HepG2 (cell line): Measurements from ENCODE around the gene MT1A. TPM values are rescaled to one million over a fixed set of nuclear protein-coding genes. Genes with fewer than 3 reads are reported as not detected.
A peak's percentile ranks its signal among the peaks of the same experiment; 100 is the strongest.

Experiments
- ATAC-seq: fragments of 200-7000 bp; cut with Tn5 transposase; 3 replicates; pipeline ENCODE4 v1.9.1; 2020; ENCODE audit warnings: mild to moderate bottlenecking, moderate library complexity
- BruUV-seq: library from RNA; stranded (reverse); fragments of 400-500 nt; replicated peaks from 2 replicates; lab custom pipeline; 2021; lab: Mats Ljungman, UMichigan
- CTCF ChIA-PET: fragments of 300-600 bp; formaldehyde crosslinking; extraction: SDS; loops from one replicate; lab custom pipeline; 2021; ENCODE audit warnings: low total read pairs, inconsistent platforms, low intra/inter-chr PET ratio; lab: Yijun Ruan, JAX
- POLR2A ChIA-PET: fragments of 350-600 bp; sonication (Branson Sonifier 250); formaldehyde crosslinking; loops from one replicate; lab custom pipeline; 2020; ENCODE audit warnings: antibody characterized with exemption, inconsistent platforms; lab: Yijun Ruan, JAX
- DNase-seq: peaks from one replicate; pipeline ENCODE4 v3.0.0-alpha.2; 2015; ENCODE audit warnings: low spot score
- FAIRE-seq: peaks from 3 replicates; lab custom pipeline; 2011; peaks lifted over from hg19 to GRCh38; lab: Jason Lieb, UNC
- H2AFZ ChIP-seq: one replicate; pipeline ENCODE4 v1.6.1; 2011; ENCODE audit warnings: low read length, inconsistent platforms
- H3K27ac ChIP-seq: fragments of 300-600 bp; 3 replicates; pipeline ENCODE4 v1.8.0; 2011; ENCODE audit warnings: mixed run types, mild to moderate bottlenecking, mixed read lengths, low read length, inconsistent platforms; ENCODE audit not compliant: insufficient read depth; ENCODE audit errors: extremely low read length
- H3K27me3 ChIP-seq, 2 experiments: fragments of 200-600 bp in 1 of 2; 2 replicates in 1 of 2; 3 replicates in 1 of 2; pipeline versions ENCODE4 v1.6.0 to v1.8.0; 2011; ENCODE audit warnings: low read length in 2 of 2, mild to moderate bottlenecking in 2 of 2, moderate library complexity in 2 of 2, inconsistent platforms in 1 of 2; ENCODE audit not compliant: insufficient read depth in 2 of 2, control insufficient read depth in 1 of 2
- H3K36me3 ChIP-seq, 2 experiments: fragments of 200-600 bp in 1 of 2; replicated peaks in 1 of 2; 2 replicates in 1 of 2; 3 replicates in 1 of 2; pipeline versions ENCODE4 v1.5.1 to v1.8.0; 2011; ENCODE audit warnings: low read length in 2 of 2, inconsistent platforms in 1 of 2; ENCODE audit not compliant: insufficient read depth in 2 of 2, control insufficient read depth in 1 of 2
- H3K4me1 ChIP-seq: 2 replicates; pipeline ENCODE4 v1.5.1; 2012; ENCODE audit warnings: low read length, inconsistent platforms; ENCODE audit not compliant: insufficient read depth
- H3K4me2 ChIP-seq: 2 replicates; pipeline ENCODE4 v1.6.0; 2011; ENCODE audit warnings: low read depth, low read length, inconsistent platforms
- H3K4me3 ChIP-seq, 3 experiments: fragments of 200-600 bp in 1 of 3; sonication (generic), shearing (Covaris generic) in 1 of 3; replicated peaks in 1 of 3; 2 replicates each; pipeline ENCODE4 v1.5.1; 2011 to 2016; ENCODE audit warnings: low read length in 3 of 3, inconsistent platforms in 2 of 3, low read depth in 2 of 3, mild to moderate bottlenecking in 2 of 3, control low read depth in 1 of 3, mixed read lengths in 1 of 3; ENCODE audit not compliant: insufficient read depth in 1 of 3
- H3K79me2 ChIP-seq: one replicate; pipeline ENCODE4 v1.6.1; 2011; ENCODE audit warnings: low read length, inconsistent platforms; ENCODE audit not compliant: insufficient read depth
- H3K9ac ChIP-seq: 2 replicates; pipeline ENCODE4 v1.6.0; 2011; ENCODE audit warnings: mild to moderate bottlenecking, low read depth, low read length, inconsistent platforms; ENCODE audit not compliant: insufficient read depth
- H3K9me3 ChIP-seq: 2 replicates; pipeline ENCODE4 v1.5.1; 2012; ENCODE audit warnings: mild to moderate bottlenecking, low read length
- H4K20me1 ChIP-seq: 2 replicates; pipeline ENCODE4 v1.6.0; 2011; ENCODE audit warnings: inconsistent platforms, mild to moderate bottlenecking, low read length, moderate library complexity; ENCODE audit not compliant: insufficient read depth
- ATF7 ChIP-seq, 2 experiments: fragments of 450-650 bp in 1 of 2; sonication (generic) in 1 of 2; formaldehyde crosslinking in 1 of 2; IDR thresholded peaks; 2 replicates each; pipeline versions ENCODE4 v1.4.0 to v1.6.1; 2016 to 2020; ENCODE audit warnings: antibody characterized with exemption in 1 of 2, mild to moderate bottlenecking in 1 of 2, missing genetic modification reagents in 1 of 2
- BRD4 ChIP-seq: sonication (generic); formaldehyde crosslinking; IDR thresholded peaks from 2 replicates; pipeline ENCODE4 v1.4.0; 2020; ENCODE audit warnings: missing genetic modification reagents
- HNF4G ChIP-seq, 2 experiments: sonication (generic) in 1 of 2; formaldehyde crosslinking in 1 of 2; IDR thresholded peaks; 2 replicates each; pipeline versions ENCODE4 v1.4.0 to v1.6.1; 2011 to 2020; ENCODE audit warnings: borderline replicate concordance in 2 of 2, low read depth in 2 of 2, mild to moderate bottlenecking in 2 of 2, low read length in 1 of 2, missing genetic modification reagents in 1 of 2, moderate library complexity in 1 of 2
- IRF2 ChIP-seq: IDR thresholded peaks from 2 replicates; pipeline ENCODE4 v1.6.1; 2018; ENCODE audit warnings: missing genetic modification reagents, missing compliant biosample characterization
- JUND ChIP-seq: sonication (generic); formaldehyde crosslinking; IDR thresholded peaks from 2 replicates; pipeline ENCODE4 v1.8.0; 2022; ENCODE audit warnings: mild to moderate bottlenecking, missing genetic modification reagents
- MIER2 ChIP-seq: IDR thresholded peaks from 2 replicates; pipeline ENCODE4 v1.6.1; 2016; ENCODE audit warnings: missing biosample characterization, missing genetic modification reagents
- PHF8 ChIP-seq: sonication (generic); formaldehyde crosslinking; IDR thresholded peaks from 2 replicates; pipeline ENCODE4 v1.5.0; 2020; ENCODE audit warnings: missing genetic modification reagents
- POLR2G ChIP-seq: fragments of 200-400 bp; formaldehyde crosslinking; IDR thresholded peaks from 2 replicates; pipeline ENCODE4 v1.6.1; 2018; ENCODE audit warnings: mild to moderate bottlenecking, low read depth, low read length, moderate library complexity
- TMF1 ChIP-seq: sonication (generic); formaldehyde crosslinking; IDR thresholded peaks from 2 replicates; pipeline ENCODE4 v1.8.1; 2022; ENCODE audit warnings: low read depth, missing genetic modification reagents
- U2AF1 ChIP-seq: fragments of 200-400 bp; formaldehyde crosslinking; optimal IDR thresholded peaks from 2 replicates; pipeline ENCODE3; 2017; ENCODE audit warnings: mild to moderate bottlenecking, low read depth, low read length
- ZNF121 ChIP-seq: sonication (generic); formaldehyde crosslinking; IDR thresholded peaks from 2 replicates; pipeline ENCODE4 v1.5.0; 2020; ENCODE audit warnings: mild to moderate bottlenecking, missing genetic modification reagents
- ZNF616 ChIP-seq: sonication (generic); formaldehyde crosslinking; IDR thresholded peaks from 2 replicates; pipeline ENCODE4 v1.5.0; 2020; ENCODE audit warnings: low read depth, mild to moderate bottlenecking, missing genetic modification reagents
- ZNF660 ChIP-seq: sonication (generic); formaldehyde crosslinking; IDR thresholded peaks from 2 replicates; pipeline ENCODE4 v1.5.1; 2020; ENCODE audit warnings: mild to moderate bottlenecking, low read depth, missing genetic modification reagents, borderline replicate concordance
- WGBS: methylation state at CpG from one replicate; pipeline ENCODE4 v1.1.6; 2017; ENCODE audit warnings: low lambda C conversion rate; 5-methylcytosine and 5-hydroxymethylcytosine counted together
- in situ Hi-C: cut with HindIII; loops from 2 replicates; pipeline ENCODE4 v1.10.0; 2017; ENCODE audit warnings: low pct_unique_long_range_greater_than_20kb; ENCODE audit not compliant: extremely low pct_ligation_motif_present
- intact Hi-C: fragments of 100-400 bp; cut with micrococcal nuclease; formaldehyde crosslinking; loops from one replicate; pipeline ENCODE4 v1.10.0; 2022; ENCODE audit not compliant: unreplicated experiment
- polyA plus RNA-seq, 8 experiments: library from polyadenylated mRNA; depleted of rRNA in 3 of 8; stranded (reverse) in 7 of 8; unstranded in 1 of 8; fragments of >200 nt; fragmentation: Illumina TruSeq in 4 of 8; extraction: Trizol in 4 of 8; gene quantifications; 2 replicates each; pipeline versions ENCODE4 v1.2.1 to v1.2.3, GENCODE V29; 2011 to 2016; ENCODE audit warnings: low read depth in 4 of 8, missing spikeins in 1 of 8, mixed read lengths in 1 of 8; ENCODE audit not compliant: insufficient read depth in 1 of 8
- total RNA-seq, 5 experiments: library from RNA; depleted of rRNA; stranded (reverse); fragments of >200 nt; fragmentation: Illumina TruSeq; extraction: Trizol; gene quantifications; 2 replicates each; pipeline ENCODE4 v1.2.3, GENCODE V29; 2016; ENCODE audit warnings: low read depth in 1 of 5
- TF ChIP-seq, protein P1 (sequence below): sonication (generic); formaldehyde crosslinking; IDR thresholded peaks from 2 replicates; pipeline ENCODE4 v1.4.0; 2020; ENCODE audit warnings: missing genetic modification reagents
- TF ChIP-seq, protein P2 (sequence below): sonication (generic); formaldehyde crosslinking; IDR thresholded peaks from 2 replicates; pipeline ENCODE4 v1.4.0; 2020; ENCODE audit warnings: missing genetic modification reagents, mild to moderate bottlenecking, borderline replicate concordance
- TF ChIP-seq, protein P3 (sequence below): sonication (generic); formaldehyde crosslinking; IDR thresholded peaks from 2 replicates; pipeline ENCODE4 v1.5.1; 2020; ENCODE audit warnings: missing genetic modification reagents, mild to moderate bottlenecking, borderline replicate concordance

The MT1A gene
- total and polyA plus RNA-seq, 2 of the 13 experiments (the other 11 are each of a cell fraction or from before 2014, with no cell fraction given), result 8.3 to 10.4 TPM

DNA sequence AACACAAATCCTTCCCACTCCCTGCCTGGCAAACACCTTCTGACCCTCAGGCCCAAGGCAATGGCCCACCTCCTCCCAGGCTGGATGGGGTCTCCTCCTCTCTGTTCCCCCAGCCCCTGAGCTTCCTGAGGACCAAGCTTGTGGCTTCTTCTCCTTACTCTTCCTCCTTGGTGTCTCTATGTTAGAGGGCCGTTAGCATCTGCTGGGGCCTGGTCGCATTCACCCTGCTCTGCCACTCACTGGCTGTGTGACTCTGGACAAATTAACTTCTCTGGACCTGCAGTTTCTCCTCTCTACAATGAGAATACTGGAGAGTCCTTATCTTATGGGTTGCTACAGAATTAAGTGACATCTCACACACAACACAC, 30.8 kb upstream of the MT1A start:
- peak overlapping the region; percentile 79 for H3K9ac ChIP-seq
- no peak for TF ChIP-seq ATF7 (IDR thresholded peaks at IDR 0.05)
- TF ChIP-seq ATF7 (CRISPR knock-in tag; IDR thresholded peaks at IDR 0.05), result no peak
- peak; percentile 22; the same call in 1 of the 2 replicates for TF ChIP-seq PHF8
- TF ChIP-seq IRF2 (CRISPR knock-in tag), result no peak
- TF ChIP-seq, protein P1, sequence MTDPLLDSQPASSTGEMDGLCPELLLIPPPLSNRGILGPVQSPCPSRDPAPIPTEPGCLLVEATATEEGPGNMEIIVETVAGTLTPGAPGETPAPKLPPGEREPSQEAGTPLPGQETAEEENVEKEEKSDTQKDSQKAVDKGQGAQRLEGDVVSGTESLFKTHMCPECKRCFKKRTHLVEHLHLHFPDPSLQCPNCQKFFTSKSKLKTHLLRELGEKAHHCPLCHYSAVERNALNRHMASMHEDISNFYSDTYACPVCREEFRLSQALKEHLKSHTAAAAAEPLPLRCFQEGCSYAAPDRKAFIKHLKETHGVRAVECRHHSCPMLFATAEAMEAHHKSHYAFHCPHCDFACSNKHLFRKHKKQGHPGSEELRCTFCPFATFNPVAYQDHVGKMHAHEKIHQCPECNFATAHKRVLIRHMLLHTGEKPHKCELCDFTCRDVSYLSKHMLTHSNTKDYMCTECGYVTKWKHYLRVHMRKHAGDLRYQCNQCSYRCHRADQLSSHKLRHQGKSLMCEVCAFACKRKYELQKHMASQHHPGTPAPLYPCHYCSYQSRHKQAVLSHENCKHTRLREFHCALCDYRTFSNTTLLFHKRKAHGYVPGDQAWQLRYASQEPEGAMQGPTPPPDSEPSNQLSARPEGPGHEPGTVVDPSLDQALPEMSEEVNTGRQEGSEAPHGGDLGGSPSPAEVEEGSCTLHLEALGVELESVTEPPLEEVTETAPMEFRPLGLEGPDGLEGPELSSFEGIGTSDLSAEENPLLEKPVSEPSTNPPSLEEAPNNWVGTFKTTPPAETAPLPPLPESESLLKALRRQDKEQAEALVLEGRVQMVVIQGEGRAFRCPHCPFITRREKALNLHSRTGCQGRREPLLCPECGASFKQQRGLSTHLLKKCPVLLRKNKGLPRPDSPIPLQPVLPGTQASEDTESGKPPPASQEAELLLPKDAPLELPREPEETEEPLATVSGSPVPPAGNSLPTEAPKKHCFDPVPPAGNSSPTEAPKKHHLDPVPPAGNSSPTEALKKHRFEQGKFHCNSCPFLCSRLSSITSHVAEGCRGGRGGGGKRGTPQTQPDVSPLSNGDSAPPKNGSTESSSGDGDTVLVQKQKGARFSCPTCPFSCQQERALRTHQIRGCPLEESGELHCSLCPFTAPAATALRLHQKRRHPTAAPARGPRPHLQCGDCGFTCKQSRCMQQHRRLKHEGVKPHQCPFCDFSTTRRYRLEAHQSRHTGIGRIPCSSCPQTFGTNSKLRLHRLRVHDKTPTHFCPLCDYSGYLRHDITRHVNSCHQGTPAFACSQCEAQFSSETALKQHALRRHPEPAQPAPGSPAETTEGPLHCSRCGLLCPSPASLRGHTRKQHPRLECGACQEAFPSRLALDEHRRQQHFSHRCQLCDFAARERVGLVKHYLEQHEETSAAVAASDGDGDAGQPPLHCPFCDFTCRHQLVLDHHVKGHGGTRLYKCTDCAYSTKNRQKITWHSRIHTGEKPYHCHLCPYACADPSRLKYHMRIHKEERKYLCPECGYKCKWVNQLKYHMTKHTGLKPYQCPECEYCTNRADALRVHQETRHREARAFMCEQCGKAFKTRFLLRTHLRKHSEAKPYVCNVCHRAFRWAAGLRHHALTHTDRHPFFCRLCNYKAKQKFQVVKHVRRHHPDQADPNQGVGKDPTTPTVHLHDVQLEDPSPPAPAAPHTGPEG (CRISPR knock-in tag), result no peak
- no peak for TF ChIP-seq ZNF660 (CRISPR knock-in tag)
- no peak for TF ChIP-seq HNF4G (IDR thresholded peaks at IDR 0.05; ENCODE audit: borderline replicate concordance, low read depth, low read length)
- TF ChIP-seq HNF4G (CRISPR knock-in tag; IDR thresholded peaks at IDR 0.05; ENCODE audit: borderline replicate concordance, low read depth), result no peak
- TF ChIP-seq U2AF1, result no peak
- TF ChIP-seq MIER2 (CRISPR knock-in tag), result no peak
- no peak for TF ChIP-seq BRD4
- TF ChIP-seq TMF1 (CRISPR knock-in tag), result no peak
- no peak for TF ChIP-seq POLR2G
- TF ChIP-seq, protein P2, sequence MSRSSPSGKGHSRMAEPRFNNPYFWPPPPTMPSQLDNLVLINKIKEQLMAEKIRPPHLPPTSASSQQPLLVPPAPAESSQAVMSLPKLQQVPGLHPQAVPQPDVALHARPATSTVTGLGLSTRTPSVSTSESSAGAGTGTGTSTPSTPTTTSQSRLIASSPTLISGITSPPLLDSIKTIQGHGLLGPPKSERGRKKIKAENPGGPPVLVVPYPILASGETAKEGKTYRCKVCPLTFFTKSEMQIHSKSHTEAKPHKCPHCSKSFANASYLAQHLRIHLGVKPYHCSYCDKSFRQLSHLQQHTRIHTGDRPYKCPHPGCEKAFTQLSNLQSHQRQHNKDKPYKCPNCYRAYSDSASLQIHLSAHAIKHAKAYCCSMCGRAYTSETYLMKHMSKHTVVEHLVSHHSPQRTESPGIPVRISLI (CRISPR knock-in tag), result no peak
- TF ChIP-seq, protein P3, sequence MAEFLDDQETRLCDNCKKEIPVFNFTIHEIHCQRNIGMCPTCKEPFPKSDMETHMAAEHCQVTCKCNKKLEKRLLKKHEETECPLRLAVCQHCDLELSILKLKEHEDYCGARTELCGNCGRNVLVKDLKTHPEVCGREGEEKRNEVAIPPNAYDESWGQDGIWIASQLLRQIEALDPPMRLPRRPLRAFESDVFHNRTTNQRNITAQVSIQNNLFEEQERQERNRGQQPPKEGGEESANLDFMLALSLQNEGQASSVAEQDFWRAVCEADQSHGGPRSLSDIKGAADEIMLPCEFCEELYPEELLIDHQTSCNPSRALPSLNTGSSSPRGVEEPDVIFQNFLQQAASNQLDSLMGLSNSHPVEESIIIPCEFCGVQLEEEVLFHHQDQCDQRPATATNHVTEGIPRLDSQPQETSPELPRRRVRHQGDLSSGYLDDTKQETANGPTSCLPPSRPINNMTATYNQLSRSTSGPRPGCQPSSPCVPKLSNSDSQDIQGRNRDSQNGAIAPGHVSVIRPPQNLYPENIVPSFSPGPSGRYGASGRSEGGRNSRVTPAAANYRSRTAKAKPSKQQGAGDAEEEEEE, result no peak
- TF ChIP-seq JUND (CRISPR knock-in tag), result no peak
- no peak for TF ChIP-seq ZNF616 (CRISPR knock-in tag)
- TF ChIP-seq ZNF121 (CRISPR knock-in tag), result no peak

More for the DNA sequence above, 30.8 kb upstream of the MT1A start:
- Histone ChIP-seq H3K9me3 (no peaks in the 10 kb centered on the region), H3K4me1 (peaks cover 72% of the 10 kb centered on the region), H3K4me3 (peak overlapping the region; percentile 75 to 84 (median 78)), H3K36me3 (no peaks in the 10 kb centered on the region), H2AFZ (no peak overlapping the region), H3K27ac (peak overlapping the region; percentile 93), H3K4me2 (peak overlapping the region; percentile 91), H4K20me1 (no peaks in the 10 kb centered on the region), H3K27me3 (no peaks in the 10 kb centered on the region; a peak in 1 of 5 replicates), H3K79me2 (no peaks in the 10 kb centered on the region)
- 0% methylated on average over 2 of the region's 2 CpGs for WGBS
- intact Hi-C loops (loop anchor here (1.0 to 10.0 kb wide), 4 partner anchors 19 to 257 kb away; partner anchors contain the start of genes MT1B, MT1F and SLC12A3), in situ Hi-C loops (no loop called here)
- ATAC-seq (peak; percentile 2), DNase-seq (no peak), FAIRE-seq (no peak)
- ChIA-PET POLR2A (interaction anchor here (0.8 to 3.4 kb wide), 18 partner anchors 11 to 765 kb away, joined by 3 to 39 read pairs (median 4); partner anchors contain the start of genes CX3CL1, HERPUD1, MT1E and MT1G), CTCF (no interaction called here)
- BruUV-seq, result TSS peak; percentile 95
